HG03280 (cell line): ENCODE data around the gene PGF.

Experiments
- ATAC-seq: cut with Tn5 transposase; IDR thresholded peaks from one replicate; pipeline ENCODE4 v1.9.1; 2021; ENCODE audit warnings: mild to moderate bottlenecking, moderate library complexity; ENCODE audit not compliant: unreplicated experiment

PGF gene

GRCh38 chr14:74979029-74979428 lies 23.6 kb upstream of the PGF start:
- ATAC-seq = no peak

- ATAC-seq = no peak
Measured at GRCh38 chr14:74978416-74978947, 23.1 kb upstream of the PGF start.

GRCh38 chr14:74977901-74978385 lies 22.5 kb upstream of the PGF start:
- no peak for ATAC-seq

- no peak for ATAC-seq
Measured at GRCh38 chr14:74977164-74977900, 21.9 kb upstream of the PGF start.

DNA sequence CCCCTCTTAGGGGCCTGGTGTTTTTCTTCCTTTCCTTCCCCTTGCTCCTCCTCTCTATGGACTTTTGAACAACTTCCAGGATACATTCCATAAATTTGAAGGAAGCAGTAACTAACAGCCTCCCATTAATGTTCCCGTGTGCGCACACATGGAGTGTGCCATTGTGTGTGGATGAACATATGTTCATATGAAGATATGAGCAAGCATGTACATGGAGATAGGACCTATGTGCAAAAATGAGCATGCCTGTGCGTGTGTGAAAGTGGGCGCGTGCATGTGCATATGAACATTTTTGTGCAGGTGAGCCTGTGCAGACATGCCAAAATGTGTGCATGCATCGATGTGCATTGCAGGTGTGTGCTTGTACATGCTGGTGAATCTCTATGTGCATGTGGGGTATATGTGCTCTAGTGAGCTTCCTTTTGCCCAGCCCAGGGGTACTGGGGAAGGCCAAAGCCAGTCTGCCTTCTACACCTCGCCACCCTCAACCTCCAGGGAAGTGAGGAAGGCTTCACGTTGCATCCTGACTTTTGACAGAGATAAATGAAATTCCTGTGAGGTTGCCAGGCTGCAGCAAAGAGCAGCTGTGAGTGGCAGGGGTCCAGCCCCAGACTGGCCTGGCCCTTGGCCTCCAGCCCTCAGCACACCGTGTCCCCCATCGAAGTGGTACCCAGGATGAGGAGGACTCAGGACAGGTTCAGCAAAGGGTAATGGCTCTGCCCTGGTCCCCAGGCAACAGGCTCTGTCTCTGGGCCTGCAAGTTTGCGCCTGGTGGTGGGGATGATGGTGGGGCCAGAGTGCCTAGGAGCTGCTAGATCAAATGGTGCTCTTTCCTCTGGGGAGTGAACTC lies 21.1 kb upstream of the PGF start:
- ATAC-seq = no peak

DNA sequence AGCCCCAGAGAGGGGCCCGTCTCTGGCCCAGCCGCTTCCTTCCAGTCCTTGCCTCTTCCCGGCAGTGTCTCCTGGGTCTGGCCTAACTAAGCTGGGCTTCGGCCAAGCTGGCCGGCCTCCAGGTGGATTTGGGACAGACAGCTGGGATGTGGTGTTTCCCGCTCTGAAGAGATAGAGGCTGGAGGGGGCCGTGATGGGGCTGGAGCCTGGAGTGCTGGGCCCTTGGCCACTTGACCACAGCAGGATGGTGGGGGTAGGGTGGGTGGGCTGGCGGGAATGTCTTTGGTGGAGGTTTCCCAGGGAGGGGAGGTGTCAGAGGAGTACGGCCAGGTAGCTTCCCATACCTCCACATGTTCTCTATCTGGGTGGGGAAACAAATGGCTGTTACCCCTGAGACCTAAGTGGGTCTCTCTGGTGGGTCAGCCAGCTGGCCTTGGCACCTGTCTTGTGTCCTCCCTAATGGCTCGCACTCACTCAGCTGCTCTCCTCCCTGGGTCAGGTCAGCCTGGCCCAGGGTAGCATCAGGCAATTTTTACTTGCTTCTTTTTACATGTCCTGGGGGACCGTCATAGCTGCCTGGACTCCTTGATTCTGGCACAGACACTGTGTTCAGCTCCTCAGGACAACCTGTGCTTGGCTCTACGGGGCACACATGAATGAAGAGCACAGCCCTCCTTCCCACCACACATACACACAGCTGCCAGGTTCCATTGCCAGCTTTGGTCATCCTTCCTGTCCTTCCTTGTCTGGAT lies 19.8 kb upstream of the PGF start:
- ATAC-seq = no peak

DNA sequence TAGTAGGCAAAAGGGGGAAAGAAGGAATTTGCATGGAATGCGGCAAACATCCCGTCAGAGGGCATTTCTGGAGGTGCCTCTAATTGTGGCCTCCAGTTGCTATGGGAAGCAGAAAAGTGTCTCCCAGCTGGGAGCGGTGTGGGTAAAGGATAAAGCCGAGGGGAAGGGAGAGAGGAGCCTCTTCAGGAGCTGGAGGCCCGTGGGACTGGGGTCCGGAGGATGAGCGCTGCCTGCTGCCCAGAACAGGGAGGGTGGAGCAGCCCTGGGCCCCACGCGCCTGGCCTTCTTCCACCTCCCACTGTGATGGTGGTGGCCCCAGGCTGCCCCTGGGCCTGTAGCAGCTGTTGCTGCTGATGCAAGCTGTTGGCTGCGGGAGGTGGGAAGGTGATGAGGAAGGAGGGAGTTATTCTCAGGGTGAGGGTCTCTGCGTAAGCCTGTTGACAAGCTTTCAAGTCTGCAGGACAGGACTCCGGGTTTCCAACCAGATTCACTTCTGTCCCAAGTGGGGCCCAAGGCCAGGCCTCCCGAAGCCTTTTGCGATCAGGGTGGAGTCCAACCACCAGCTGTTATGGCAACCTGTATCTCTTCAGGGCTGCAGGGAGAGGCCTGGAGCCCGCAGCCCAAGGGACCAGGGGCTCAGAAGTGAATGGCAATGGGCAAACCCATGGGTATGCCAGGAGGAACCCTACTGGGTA lies 19.1 kb upstream of the PGF start:
- ATAC-seq = no peak

DNA sequence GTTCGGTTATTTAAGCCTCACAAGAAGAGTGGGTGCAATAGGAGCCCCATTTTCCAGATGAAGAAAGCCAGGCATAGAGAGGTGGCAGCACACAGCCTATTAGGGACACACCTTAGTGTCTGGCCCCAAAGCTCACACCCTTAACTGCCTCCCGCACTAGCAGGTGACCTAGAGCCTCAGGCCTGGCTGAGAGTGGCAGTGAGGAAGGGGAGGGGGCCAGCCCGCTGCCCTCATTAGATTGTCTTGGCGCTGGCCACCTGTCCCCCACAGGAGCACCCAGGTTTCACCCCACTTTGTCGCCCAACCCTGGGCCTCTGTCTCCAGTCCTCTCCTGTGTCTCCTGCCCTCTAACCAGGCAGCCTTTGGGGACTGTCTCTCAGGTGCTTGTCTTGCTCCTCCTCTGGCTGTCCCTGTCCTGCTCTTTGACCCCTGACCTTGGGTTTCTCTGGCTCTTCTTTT lies 18.5 kb upstream of the PGF start:
- ATAC-seq = no peak

GRCh38 chr14:74973003-74973653 lies 17.7 kb upstream of the PGF start:
- ATAC-seq = no peak

GRCh38 chr14:74968811-74969210 lies 13.4 kb upstream of the PGF start:
- ATAC-seq = no peak

DNA sequence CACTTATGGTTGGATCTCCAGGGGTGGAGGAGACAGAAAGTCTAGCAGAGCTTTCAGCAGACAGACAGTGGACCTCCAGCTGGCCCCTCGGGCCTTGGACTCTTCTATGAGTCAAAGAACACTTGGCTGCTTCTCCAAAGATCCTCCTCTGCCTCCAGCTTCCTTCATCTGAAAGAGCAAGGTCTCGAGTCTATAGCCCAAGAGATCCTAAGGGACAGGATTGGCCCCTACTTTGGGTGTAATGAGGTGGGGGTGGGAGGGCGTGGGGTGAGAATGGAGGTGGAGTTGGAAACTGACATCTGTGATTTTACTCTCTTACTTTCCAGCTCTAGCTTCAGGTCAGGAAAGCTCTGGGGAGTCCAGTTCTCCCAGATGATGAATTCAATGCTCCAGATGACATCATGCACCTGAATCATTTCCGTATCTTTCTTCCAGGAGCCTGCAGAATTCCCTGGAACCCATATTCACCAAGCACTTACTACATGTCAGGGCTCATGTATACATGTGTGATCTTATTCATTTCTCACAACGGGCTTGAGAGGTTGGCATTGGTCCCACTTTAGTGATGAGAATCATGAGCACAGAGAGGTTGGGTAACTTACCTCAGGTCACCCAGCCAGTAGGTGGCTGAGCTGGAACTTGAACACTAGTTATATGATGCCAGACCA lies 10.2 kb upstream of the PGF start:
- no peak for ATAC-seq

- ATAC-seq = no peak
Measured at GRCh38 chr14:74964787-74965485, 9.5 kb upstream of the PGF start.

GRCh38 chr14:74963705-74964271 lies 8.4 kb upstream of the PGF start:
- no peak for ATAC-seq

DNA sequence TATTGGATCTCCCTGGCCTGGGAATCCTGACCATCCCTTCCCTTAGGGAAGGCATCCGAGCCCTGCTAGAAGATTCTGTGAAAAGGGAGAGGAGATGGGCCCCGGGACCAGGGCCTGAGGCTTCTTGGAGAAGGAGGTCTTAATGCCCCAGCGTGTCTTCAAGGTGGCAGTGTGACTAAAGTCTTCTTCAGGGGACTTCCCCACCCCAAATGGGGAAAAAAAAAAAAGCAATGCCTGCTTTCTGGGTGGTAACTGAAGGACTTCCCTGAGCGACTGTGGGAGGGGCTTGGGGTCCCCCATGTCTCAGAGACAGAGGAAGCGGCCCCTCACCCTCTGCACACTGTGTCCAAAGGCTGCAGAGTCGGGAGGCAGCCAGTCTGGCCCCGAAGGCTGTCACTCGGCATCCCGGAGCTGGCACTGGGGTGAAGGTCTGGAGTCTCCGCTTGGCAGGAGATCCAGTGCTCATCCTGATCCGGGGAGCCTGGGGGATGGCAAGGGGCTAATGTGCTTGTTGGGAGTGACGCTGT lies 7.8 kb upstream of the PGF start:
- ATAC-seq = no peak

- no peak for ATAC-seq
Measured at GRCh38 chr14:74962493-74962892, 7.1 kb upstream of the PGF start.

GRCh38 chr14:74962046-74962445 lies 6.6 kb upstream of the PGF start:
- no peak for ATAC-seq

GRCh38 chr14:74961238-74961911 lies 6.0 kb upstream of the PGF start:
- ATAC-seq = no peak

GRCh38 chr14:74960736-74961135 lies 5.3 kb upstream of the PGF start:
- no peak for ATAC-seq
